NCI-H526 treated with DMSO at 0.1 percent for 48 hours (cell line): ENCODE data around the gene ESRRA.
A peak's percentile ranks its signal among the peaks of the same experiment; 100 is the strongest.

Experiments
- DNase-seq: peaks from one replicate; lab custom pipeline; 2025; lab: John Stamatoyannopoulos, UW

Gene ESRRA

DNA sequence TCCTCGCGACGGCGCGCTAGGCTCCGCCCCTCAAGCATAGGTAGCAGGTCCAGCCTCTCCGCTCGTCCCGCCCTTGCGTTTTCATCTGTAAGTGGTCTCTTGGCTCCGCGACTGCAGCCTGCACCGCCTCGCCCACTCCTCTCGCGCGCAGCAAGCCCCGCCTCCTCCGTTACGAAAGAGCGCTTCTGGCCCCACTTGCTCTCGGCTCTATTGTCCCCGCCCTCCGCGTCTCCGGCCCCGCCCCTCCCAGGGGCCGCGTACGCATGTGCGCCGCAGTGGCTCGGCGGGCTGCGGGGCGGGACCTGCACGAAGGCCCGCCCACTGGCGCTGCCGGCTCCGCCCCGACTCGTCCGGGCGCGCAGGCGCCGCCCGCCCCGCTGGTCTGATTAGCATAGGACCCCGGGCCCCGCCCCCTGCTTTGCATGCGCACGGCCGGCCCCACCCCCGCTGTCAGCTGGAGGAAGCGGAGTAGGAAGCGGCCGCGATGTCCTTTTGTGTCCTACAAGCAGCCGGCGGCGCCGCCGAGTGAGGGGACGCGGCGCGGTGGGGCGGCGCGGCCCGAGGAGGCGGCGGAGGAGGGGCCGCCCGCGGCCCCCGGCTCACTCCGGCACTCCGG, at the start of gene ESRRA:
ESRRA (plus strand) TSS at position 450 of the 616 bp plus-strand sequence. CDS start 1,656 bp downstream, outside the sequence.
- peak; percentile 99 for DNase-seq

DNA sequence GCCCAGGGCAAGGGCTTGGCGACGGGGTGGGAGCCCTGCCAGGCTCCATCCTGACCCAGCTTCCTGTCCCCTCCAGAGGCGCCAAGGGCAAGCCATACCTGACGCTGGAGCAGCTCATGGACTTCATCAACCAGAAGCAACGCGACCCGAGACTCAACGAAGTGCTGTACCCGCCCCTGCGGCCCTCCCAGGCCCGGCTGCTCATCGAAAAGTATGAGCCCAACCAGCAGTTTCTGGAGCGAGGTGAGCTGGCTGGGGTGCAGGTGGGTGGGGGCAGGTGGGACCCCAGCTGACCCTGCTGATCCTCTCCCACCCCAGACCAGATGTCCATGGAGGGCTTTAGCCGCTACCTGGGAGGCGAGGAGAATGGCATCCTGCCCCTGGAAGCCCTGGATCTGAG, 49.0 kb upstream of the ESRRA start:
- DNase-seq, result no peak

DNA sequence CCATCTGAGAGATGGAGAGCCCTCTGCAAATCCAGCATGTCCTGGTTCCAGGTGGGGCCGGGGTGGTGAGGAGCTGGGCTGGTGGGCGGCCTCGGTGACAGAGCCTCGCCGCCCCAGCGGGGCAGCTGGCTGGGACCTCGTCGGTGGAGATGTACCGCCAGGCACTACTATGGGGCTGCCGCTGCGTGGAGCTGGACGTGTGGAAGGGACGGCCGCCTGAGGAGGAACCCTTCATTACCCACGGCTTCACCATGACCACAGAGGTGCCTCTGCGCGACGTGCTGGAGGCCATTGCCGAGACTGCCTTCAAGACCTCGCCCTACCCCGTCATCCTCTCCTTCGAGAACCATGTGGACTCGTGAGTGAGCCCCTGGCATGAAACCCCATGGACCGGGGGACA, 47.0 kb upstream of the ESRRA start:
- DNase-seq, result no peak

DNA sequence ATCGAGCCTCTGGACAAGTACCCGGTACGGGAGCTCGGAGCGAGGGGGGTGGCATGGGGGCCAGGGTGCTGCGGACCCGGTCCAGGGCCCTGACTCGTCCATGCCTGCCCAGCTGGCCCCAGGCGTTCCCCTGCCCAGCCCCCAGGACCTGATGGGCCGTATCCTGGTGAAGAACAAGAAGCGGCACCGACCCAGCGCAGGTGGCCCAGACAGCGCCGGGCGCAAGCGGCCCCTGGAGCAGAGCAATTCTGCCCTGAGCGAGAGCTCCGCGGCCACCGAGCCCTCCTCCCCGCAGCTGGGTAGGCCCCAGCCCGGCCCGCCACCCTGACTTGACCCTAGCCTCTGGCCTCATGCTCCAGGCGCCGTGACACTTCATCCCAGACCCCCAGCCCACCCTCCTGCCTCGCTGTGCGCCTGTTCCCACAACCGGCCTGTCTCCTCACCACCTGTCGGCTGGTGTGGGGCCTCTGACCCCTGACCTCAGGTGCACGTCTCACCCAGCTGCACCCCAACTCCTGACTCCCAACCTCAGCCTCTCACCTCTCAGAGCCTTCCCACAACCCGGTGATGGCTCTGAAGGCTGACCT, 46.3 kb upstream of the ESRRA start:
- no peak for DNase-seq

DNA sequence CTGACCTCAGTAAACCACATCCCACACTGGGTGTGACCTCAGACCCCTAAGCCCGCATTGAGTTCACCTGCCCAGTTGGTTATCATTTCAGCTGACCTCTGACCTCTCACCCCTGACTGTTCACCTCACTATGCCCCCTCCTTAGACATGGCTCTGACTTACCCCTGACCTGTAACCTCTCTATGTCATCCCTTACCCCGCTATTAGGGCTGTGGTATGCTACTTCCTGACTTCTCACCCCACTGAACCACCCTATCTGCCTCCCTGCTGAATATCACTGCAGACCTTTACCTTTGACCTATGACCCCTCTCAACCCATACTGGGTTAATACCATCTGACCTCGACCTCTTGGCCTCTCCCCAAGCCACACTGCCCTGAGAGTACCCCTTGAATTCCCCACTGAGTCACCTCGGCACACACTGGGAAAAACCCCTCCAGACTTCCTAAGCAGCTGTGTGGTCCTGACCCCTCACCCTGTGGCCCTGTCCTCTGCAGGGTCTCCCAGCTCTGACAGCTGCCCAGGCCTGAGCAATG, 45.7 kb upstream of the ESRRA start:
- DNase-seq, result no peak

DNA sequence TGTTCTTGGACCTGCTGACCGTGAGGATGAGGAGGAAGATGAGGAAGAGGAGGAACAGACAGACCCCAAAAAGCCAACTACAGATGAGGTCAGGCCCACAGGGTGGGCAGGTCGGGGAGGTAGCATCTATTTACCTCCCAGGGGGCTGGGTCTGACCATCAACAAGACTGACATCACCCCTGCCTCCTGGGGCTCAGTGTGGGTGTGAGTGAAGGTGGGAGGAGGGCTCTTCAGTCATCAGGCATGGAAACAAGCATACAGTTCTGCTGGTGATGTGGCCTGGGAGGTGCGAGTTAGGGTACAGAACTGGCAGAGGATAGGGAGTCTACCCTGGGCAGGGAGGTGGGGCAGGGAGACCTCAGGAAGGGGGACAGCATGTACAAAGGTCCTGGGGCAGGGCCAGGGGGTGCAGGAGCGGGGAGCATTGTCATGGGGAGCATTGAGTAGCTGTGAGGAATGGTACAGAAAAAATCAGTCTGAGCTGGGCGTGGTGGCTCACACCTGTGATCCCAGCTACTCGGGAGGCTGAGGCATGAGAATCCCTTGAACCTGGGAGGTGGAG, 45.1 kb upstream of the ESRRA start:
- DNase-seq, result no peak

DNA sequence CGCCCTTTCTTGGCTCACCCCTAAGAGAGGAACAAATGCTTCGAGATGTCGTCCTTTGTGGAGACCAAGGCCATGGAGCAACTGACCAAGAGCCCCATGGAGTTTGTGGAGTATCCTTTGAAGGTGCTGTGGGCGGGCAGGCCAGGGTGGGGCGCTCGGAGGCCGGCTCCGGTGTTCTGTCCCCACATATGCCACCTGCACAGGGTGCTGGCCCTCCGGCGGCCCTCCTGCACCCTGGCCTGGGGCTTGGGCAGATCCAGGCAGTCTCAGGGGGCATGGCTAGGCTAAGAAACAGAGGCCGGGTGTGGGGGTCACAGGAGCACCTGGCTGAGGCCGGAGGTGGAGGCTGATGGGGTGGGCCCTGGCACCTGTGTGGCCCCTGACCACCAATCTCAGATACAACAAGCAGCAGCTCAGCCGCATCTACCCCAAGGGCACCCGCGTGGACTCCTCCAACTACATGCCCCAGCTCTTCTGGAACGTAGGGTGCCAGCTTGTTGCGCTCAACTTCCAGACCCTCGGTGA, 43.7 kb upstream of the ESRRA start:
- DNase-seq, result no peak

DNA sequence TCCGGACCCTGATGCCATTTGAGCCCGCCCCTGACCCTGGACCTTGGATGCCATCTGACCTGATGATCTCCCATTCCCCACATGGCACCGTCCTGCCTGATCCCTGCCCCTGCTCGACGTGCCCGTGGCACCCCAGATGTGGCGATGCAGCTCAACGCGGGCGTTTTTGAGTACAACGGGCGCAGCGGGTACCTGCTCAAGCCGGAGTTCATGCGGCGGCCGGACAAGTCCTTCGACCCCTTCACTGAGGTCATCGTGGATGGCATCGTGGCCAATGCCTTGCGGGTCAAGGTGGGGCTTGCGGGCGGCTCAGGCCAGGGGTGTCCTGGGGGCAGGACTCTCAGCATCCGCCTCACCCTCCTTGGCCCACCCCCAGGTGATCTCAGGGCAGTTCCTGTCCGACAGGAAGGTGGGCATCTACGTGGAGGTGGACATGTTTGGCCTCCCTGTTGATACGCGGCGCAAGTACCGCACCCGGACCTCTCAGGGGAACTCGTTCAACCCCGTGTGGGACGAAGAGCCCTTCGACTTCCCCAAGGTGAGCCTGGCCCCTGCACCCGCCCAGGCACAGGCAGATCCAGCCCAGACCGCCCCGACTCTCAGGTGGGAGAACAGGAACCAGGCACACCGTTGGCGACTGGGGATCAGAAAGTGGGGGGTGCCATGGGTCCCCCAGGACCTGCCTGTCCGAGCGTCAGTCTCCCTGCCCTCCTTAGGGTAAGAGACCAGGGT, 42.9 kb upstream of the ESRRA start:
- no peak for DNase-seq

DNA sequence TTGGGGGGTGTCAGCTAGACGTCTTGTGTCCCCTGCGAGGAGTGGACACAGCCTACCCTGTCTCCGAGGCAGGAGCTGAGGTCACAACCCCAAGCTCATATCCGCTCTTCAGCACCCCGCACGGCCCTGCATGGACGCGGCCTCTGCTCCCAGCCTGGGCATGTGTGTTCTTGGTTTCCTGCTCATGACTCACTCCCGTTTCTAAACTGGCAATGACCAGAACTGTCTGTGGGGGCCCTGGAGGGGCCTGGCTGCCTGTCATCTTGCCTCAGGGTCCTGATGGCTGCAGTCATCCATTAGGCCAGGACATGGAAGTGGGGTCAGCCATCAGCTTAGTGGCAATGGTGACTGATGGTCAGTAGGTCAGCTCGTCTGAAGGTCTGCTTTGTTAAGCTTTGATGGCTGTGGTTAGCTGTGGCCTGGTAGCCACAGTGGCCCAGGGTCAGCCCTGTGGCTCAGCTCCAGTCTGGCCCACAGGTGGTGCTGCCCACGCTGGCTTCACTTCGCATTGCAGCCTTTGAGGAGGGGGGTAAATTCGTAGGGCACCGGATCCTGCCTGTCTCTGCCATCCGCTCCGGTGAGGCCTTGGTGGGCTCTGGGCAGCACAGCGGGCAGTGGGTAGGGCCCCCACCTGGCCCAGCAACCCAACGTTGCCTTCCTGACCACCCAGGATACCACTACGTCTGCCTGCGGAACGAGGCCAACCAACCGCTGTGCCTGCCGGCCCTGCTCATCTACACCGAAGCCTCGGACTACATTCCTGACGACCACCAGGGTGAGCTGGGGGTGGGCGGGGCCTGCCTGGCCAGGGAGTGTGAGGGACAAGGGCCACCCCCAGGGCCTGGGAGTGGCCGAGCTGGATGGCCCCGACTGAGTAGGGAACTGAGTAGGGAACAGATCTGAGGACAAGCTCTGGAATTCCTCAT, 42.0 kb upstream of the ESRRA start:
- no peak for DNase-seq

DNA sequence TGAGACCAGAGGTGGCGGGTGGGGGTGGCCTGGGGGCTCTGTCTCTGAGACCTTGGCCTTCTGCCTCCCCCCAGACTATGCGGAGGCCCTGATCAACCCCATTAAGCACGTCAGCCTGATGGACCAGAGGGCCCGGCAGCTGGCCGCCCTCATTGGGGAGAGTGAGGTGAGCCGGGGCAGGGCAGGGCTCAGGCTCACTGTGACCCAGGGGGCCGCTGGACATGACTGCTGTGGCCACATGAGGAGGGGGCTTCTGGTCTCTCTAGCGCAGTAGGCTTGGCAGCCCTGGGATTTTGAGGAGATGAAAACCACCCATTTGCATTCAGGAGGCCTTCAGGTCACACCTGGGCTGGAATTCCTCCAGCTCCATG, 41.4 kb upstream of the ESRRA start:
- DNase-seq, result no peak

DNA sequence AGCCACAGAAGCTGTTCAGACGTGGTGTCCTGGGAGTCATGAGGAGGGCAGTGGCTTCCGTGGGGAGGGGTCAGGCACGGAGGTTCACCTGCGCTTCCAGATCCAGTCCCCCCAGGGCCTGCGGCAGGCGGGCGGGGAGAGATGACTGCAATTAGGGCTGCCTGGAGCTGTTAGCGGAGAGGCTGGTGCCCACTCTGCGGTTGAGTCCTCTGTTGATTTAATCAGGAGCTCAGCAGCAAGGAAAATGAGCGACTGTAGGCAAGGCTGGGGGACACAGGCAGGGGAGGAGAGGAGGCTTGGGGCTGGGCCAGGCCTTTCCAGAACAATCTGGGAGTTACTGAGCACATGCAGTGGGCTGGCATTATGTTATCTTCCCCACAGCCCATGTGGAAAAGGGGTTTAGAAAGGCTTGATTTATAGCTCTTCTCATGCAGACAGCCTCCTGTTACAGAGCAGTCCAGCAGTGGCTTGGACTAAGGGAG, 40.9 kb upstream of the ESRRA start:
- DNase-seq, result peak; percentile 77

DNA sequence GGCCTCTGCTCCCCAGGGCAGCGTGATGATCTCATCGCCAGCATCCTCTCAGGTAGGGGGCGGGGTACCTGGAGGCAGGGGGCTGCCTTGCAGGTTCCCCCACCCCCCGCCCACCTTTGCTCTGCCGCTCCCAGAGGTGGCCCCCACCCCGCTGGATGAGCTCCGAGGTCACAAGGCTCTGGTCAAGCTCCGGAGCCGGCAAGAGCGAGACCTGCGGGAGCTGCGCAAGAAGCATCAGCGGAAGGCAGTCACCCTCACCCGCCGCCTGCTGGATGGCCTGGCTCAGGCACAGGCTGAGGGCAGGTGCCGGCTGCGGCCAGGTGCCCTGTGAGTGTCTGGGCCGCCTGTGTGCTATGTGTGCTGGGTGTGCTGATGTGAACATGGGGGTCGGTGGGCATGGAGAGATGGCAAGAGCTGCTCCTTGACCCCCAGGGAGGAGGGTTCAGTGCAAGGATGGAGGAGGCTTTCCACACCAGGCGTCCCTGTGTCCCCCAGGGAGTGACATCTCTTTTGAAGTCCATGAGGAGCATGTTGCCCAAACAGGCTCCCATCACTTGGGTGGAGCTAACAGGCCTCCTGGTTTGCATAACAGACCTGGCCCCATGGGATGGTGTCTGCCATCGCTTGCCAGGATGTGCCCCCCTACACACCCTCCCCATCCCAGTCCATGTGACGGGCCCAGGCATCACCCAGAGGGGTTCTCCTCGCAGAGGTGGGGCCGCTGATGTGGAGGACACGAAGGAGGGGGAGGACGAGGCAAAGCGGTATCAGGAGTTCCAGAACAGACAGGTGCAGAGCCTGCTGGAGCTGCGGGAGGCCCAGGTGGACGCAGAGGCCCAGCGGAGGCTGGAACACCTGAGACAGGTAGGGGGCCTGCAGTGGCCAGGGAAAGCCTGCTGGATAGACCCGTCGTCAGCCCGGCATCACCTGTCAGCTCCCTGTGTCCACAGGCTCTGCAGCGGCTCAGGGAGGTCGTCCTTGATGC, 39.9 kb upstream of the ESRRA start:
- peak; percentile 94 for DNase-seq

DNA sequence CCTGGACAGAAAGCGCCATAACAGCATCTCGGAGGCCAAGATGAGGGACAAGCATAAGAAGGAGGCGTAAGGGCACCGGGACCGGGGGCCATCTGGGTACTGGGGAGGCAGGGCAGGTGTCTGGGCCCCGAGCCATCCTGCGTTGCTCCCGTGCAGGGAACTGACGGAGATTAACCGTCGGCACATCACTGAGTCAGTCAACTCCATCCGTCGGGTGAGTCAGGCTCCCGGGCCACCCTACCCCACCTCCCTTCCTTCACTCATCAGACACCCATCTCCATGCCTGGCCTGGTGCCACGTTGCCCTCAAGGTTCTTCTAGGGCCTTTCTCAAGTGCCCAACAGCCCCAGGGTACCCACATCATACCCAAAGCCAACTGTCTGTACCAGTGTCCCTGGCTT, 39.0 kb upstream of the ESRRA start:
- no peak for DNase-seq

DNA sequence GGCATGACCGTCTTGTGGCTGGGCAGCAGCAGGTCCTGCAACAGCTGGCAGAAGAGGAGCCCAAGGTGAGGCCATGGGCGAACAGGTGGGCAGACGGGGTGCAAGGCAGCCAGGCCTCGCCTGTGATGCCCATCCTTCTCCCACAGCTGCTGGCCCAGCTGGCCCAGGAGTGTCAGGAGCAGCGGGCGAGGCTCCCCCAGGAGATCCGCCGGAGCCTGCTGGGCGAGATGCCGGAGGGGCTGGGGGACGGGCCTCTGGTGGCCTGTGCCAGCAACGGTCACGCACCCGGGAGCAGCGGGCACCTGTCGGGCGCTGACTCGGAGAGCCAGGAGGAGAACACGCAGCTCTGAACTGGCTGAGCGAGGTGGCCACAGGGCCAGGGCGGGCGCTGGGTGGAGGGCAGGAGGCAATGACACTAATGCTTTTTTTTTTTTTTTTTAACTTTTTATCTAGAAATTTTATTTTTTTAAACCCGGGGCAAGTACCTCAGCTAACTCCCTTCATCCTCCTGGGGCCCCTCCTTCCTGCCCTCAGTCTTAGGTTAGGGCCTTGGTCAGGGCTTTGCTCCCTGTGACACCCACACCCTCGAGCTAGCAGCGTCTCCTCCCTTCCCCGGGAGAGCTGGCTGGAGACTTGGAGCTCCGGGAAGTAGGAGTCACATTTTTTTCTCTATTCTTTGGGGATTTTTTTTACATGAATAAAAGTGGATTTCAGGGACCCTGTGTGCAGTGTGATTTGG, 37.9 kb upstream of the ESRRA start:
- DNase-seq, result no peak

DNA sequence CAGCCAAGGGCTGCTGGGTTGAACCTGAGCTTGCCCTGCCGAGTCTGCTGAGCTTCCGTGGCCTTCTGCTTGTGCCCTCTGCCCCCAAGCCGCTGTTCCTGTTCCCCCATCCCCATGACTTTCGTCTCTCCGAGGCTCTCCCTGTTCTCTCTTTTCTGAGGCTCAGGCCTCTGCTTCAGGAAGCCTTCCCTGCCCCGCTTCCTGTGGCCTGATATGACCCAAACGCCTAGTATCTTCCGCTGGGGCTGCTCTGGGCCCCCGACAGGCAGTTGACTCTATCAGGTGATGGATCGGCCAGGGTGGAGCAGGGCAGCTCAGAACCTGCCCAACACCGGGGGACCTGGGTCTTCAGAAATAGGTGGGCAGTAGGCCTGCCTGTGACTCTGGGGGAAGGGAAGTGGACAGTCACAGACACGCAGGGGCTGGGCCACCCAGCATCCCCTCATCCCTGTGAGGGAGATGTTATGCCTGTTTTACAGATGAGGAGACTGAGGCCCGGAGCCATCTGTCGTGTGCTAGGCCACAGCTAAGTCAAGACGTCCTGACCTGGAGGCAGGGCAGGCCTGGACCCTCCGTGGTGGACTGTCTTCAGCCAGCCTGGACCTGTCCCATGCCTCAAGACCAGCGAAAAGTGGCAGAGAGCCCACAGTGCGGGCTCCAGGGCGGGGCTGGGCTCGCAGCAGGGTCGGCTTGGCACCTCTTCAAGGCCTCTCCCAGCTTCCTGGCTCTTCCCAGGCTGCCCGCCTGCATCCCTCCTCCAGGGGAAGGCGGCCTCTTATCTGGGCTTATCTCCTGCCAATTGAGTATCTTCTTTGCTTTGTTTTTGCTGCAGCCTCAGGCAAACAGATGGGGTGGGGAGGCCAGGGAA, 37.1 kb upstream of the ESRRA start:
- DNase-seq, result no peak

DNA sequence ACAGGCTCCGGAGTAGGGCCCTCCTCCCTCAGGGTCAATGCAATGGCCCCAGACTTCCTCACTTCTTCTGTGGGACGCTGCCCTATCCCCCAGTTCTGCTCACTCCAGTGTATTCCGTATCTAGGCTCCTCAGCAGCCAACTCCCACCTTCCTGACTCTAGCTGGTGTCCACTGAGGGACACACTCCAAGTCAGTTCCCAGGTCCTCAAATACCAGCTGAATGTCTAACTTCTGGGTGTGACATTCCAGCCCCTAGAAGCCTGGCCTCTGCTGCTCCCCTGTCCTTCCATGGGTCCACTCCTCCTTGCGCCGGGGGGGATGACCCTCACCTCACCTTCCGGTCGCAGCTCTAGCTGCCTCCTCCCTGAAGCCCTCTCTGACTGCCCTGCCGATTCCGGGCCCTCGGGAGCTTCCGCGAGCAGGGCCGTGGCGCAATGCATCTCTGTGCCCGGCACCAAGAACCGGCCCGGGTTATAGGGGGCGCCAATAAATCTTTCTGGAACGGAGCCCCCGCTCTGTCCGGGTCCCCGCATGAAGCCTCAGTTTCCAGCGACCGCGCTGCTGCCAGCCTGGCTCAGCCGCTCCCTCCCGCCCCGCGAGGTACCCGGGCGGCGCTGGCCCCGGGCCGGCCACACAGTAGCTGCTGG, 36.3 kb upstream of the ESRRA start:
- DNase-seq, result no peak

DNA sequence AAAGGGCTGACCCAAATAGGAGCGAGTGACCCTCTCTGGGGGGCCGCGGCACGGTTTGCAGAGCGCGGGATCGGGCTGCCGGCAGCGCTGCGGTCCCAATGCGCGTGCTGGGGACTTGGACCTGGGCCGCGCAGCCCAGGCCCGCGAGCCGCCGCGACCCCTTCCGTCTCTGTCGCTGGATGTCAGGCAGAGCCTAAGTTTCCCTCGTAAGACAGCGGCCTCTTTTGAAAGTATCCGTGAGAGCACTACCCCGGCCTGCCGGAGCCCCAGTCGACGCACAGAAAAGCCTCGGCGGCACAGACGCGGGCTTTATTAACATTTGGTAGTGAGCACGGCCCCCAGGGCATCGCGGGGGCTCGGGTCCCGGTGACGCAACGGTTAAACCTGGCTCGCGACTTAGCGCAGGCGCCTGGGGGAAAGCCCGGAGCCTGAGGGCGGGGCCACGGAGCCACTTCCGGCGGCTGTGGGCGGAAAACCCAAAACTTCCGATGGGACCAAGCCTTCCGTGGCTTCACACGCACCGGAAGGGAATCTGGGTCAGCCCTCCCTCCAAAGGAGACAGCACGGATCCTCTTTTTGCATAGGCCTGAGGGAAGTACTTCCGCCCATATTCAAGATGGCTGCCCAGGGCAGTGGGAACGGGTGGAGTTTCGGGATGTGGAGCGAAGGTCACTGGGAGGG, 35.6 kb upstream of the ESRRA start:
- peak; percentile 99 for DNase-seq
